IMR-90 (cell line): ENCODE data around the gene LPIN1. TPM values are rescaled to one million over a fixed set of nuclear protein-coding genes. Genes with fewer than 3 reads are reported as not detected.
A peak's percentile ranks its signal among the peaks of the same experiment; 100 is the strongest.

Source experiments
- ATAC-seq: fragments of 200-7000 bp; cut with Tn5 transposase; 2 replicates; pipeline ENCODE4 v1.9.1; 2020; ENCODE audit warnings: low read depth, mild to moderate bottlenecking, moderate library complexity
- BruUV-seq: library from RNA; stranded (reverse); fragments of 400-500 nt; replicated peaks from 2 replicates; lab custom pipeline; 2021; lab: Mats Ljungman, UMichigan
- CTCF ChIA-PET: fragments of 300-600 bp; formaldehyde crosslinking; extraction: SDS; loops from one replicate; lab custom pipeline; 2021; ENCODE audit warnings: antibody characterized with exemption; lab: Yijun Ruan, JAX
- POLR2A ChIA-PET: fragments of 300-600 bp; sonication (Branson Sonifier 250); formaldehyde crosslinking; loops from one replicate; lab custom pipeline; 2022; ENCODE audit warnings: antibody characterized with exemption; ENCODE audit not compliant: unreplicated experiment; lab: Charles Lee
- DNase-seq: peaks from one replicate; pipeline ENCODE4 v3.0.0; 2013
- H2AFZ ChIP-seq: replicated peaks from 2 replicates; pipeline ENCODE3; 2013; ENCODE audit warnings: low read length, mild to moderate bottlenecking; ENCODE audit not compliant: poor library complexity
- H2AK5ac ChIP-seq: 2 replicates; pipeline ENCODE4 v1.6.1; 2013; ENCODE audit warnings: low read depth, low read length, inconsistent platforms
- H2AK9ac ChIP-seq: replicated peaks from 2 replicates; pipeline ENCODE3; 2013; ENCODE audit warnings: mild to moderate bottlenecking, low read depth, low read length, moderate library complexity; ENCODE audit not compliant: poor library complexity
- H2BK120ac ChIP-seq: 2 replicates; pipeline ENCODE4 v1.6.1; 2013; ENCODE audit warnings: low read depth, low read length, inconsistent platforms
- H2BK15ac ChIP-seq: 3 replicates; pipeline ENCODE4 v1.6.1; 2013; ENCODE audit warnings: low read depth, low read length, inconsistent platforms
- H2BK20ac ChIP-seq: 2 replicates; pipeline ENCODE4 v1.6.1; 2013; ENCODE audit warnings: low read depth, mild to moderate bottlenecking, inconsistent platforms, low read length, moderate library complexity
- H2BK5ac ChIP-seq: 2 replicates; pipeline ENCODE4 v1.6.1; 2013; ENCODE audit warnings: mild to moderate bottlenecking, low read depth, low read length, inconsistent platforms; ENCODE audit not compliant: poor library complexity, severe bottlenecking
- H3K14ac ChIP-seq: replicated peaks from 2 replicates; pipeline ENCODE4 v1.6.1; 2013; ENCODE audit warnings: low read depth, low read length, inconsistent platforms
- H3K18ac ChIP-seq: 2 replicates; pipeline ENCODE4 v1.6.1; 2013; ENCODE audit warnings: low read depth, low read length, control low read depth
- H3K23ac ChIP-seq: 2 replicates; pipeline ENCODE4 v1.6.1; 2013; ENCODE audit warnings: low read depth, low read length, inconsistent platforms
- H3K27ac ChIP-seq: 2 replicates; pipeline ENCODE4 v1.5.1; 2013; ENCODE audit warnings: mild to moderate bottlenecking, control low read depth, low read length; ENCODE audit not compliant: insufficient read depth
- H3K27me3 ChIP-seq: 2 replicates; pipeline ENCODE4 v1.6.1; 2013; ENCODE audit warnings: low read length; ENCODE audit not compliant: control insufficient read depth, insufficient read depth
- H3K36me3 ChIP-seq: 2 replicates; pipeline ENCODE4 v1.6.1; 2013; ENCODE audit warnings: low read length, mixed read lengths; ENCODE audit not compliant: control insufficient read depth, insufficient read depth
- H3K4ac ChIP-seq: 2 replicates; pipeline ENCODE4 v1.6.1; 2013; ENCODE audit warnings: low read depth, low read length, inconsistent platforms
- H3K4me1 ChIP-seq: 2 replicates; pipeline ENCODE4 v1.6.1; 2013; ENCODE audit warnings: low read length, mixed read lengths; ENCODE audit not compliant: control insufficient read depth, insufficient read depth
- H3K4me2 ChIP-seq: 2 replicates; pipeline ENCODE4 v1.6.1; 2013; ENCODE audit warnings: low read depth, mild to moderate bottlenecking, control low read depth, low read length, moderate library complexity
- H3K4me3 ChIP-seq: 2 replicates; pipeline ENCODE4 v1.5.1; 2013; ENCODE audit warnings: low read depth, mild to moderate bottlenecking, control low read depth, low read length, moderate library complexity; ENCODE audit not compliant: insufficient read depth
- H3K56ac ChIP-seq: 2 replicates; pipeline ENCODE4 v1.6.1; 2013; ENCODE audit warnings: low read length, inconsistent platforms; ENCODE audit not compliant: insufficient read depth; ENCODE audit errors: extremely low read depth
- H3K79me1 ChIP-seq, 2 experiments: 2 replicates each; pipeline ENCODE4 v1.6.1; 2013; ENCODE audit warnings: low read length in 2 of 2, inconsistent platforms in 1 of 2, low read depth in 1 of 2
- H3K9ac ChIP-seq: 2 replicates; pipeline ENCODE4 v1.6.1; 2013; ENCODE audit warnings: low read depth, low read length, control low read depth
- H3K9me1 ChIP-seq: 2 replicates; pipeline ENCODE4 v1.6.1; 2013; ENCODE audit warnings: low read length, inconsistent platforms; ENCODE audit not compliant: insufficient read depth
- H3K9me3 ChIP-seq: 2 replicates; pipeline ENCODE4 v1.6.1; 2013; ENCODE audit warnings: low read length; ENCODE audit not compliant: control insufficient read depth, insufficient read depth
- H4K20me1 ChIP-seq: 2 replicates; pipeline ENCODE4 v1.6.1; 2013; ENCODE audit warnings: low read length, inconsistent platforms; ENCODE audit not compliant: insufficient read depth
- H4K5ac ChIP-seq: 2 replicates; pipeline ENCODE4 v1.6.1; 2013; ENCODE audit warnings: mild to moderate bottlenecking, low read depth, low read length, control low read depth
- H4K8ac ChIP-seq, 2 experiments: 2 replicates each; pipeline ENCODE4 v1.6.1; 2013; ENCODE audit warnings: low read depth in 2 of 2, low read length in 2 of 2, control low read depth in 1 of 2, inconsistent platforms in 1 of 2
- H4K91ac ChIP-seq: 2 replicates; pipeline ENCODE4 v1.6.1; 2013; ENCODE audit warnings: low read depth, low read length, inconsistent platforms; ENCODE audit not compliant: insufficient read depth
- MAFK ChIP-seq: IDR thresholded peaks from 2 replicates; pipeline ENCODE4 v1.6.1; 2012; ENCODE audit warnings: low read depth, low read length, improper control_type of control experiment
- SMC3 ChIP-seq: fragments of 150-350 bp; IDR thresholded peaks from 2 replicates; pipeline ENCODE4 v1.6.1; 2016; ENCODE audit warnings: low read depth, mild to moderate bottlenecking, antibody characterized with exemption, low read length, moderate library complexity
- WGBS, 2 experiments: methylation state at CpG; one replicate each; pipeline versions ENCODE4 v1.1.5 to v1.1.7; 2013; ENCODE audit warnings: missing lambda C conversion rate in 2 of 2; ENCODE audit not compliant: insufficient read length in 1 of 2; ENCODE audit errors: extremely low coverage in 2 of 2; 5-methylcytosine and 5-hydroxymethylcytosine counted together
- dilution Hi-C: fragments of 300-500 bp; cut with HindIII; formaldehyde crosslinking; loops from one replicate; pipeline ENCODE4 v1.14.3; 2018; ENCODE audit warnings: low sequenced_read_pairs; ENCODE audit not compliant: unreplicated experiment
- in situ Hi-C: fragments of 300-500 bp; cut with MboI; formaldehyde crosslinking; loops from 3 replicates; pipeline ENCODE4 v1.14.3; 2019; ENCODE audit warnings: low sequenced_read_pairs, inconsistent platforms, mixed read lengths
- intact Hi-C: fragments of 100-400 bp; cut with micrococcal nuclease; formaldehyde crosslinking; loops from 2 replicates; pipeline ENCODE4 v1.10.0; 2022
- polyA plus RNA-seq, 3 experiments: library from polyadenylated mRNA; depleted of rRNA; stranded (reverse); fragments of >200 nt; gene quantifications; 2 replicates each; pipeline ENCODE4 v1.2.3, GENCODE V29; 2012; ENCODE audit warnings: low replicate concordance in 1 of 3
- total RNA-seq: library from RNA; depleted of rRNA; stranded (reverse); fragments of >200 nt; gene quantifications from 2 replicates; pipeline ENCODE4 v1.2.3, GENCODE V29; 2012

Gene LPIN1
- total and polyA plus RNA-seq, 2 of the 4 experiments (the other 2 are of a cell fraction) = 21.3 to 25.1 TPM

DNA sequence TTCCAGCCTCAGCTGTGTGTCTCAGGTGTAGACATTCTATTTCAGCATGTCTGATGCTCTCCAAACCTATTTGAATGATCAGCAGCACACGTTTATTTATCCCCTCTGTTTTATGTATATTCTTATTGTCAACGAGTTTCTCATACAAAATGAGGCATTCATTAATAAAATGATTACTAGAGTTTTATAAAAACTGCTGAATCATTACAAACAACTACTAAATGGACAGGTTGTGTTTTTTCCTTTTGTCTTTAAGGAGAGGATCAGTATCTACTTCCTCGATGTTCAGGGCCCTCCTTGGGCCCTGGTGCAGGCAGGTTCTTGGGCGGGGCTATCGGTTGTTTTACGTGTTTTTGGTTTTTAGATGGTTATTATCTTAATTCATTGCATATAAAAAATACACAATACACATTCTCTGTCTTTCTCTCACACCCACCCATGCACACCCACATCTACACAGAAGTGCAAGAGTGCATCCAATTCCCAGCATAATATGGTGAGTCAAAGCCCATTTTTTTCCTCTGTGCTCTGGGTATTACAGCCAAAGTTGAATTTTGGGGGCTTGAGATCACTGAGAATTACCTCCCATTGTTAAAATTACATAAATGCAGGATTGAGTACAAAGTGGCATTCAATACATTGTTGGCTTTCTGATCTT lies 24.2 kb downstream of the LPIN1 start:
- Histone ChIP-seq H3K27me3 (no peaks in the 10 kb centered on the region), H2BK5ac (no peak overlapping the region), H2BK15ac (no peak overlapping the region), H3K14ac (no peak overlapping the region), H4K5ac (no peak overlapping the region), H3K4me1 (peaks cover 7% of the 10 kb centered on the region), H3K27ac (no peak overlapping the region), H3K18ac (no peak overlapping the region), H4K8ac (no peak overlapping the region), H2AK9ac (no peak overlapping the region), H2BK120ac (no peak overlapping the region), H3K9me3 (no peaks in the 10 kb centered on the region), H3K4ac (no peak overlapping the region), H3K56ac (no peak overlapping the region), H3K36me3 (peaks cover 47% of the 10 kb centered on the region), H3K4me3 (no peak overlapping the region), H3K9ac (no peak overlapping the region), H3K9me1 (peaks cover 4% of the 10 kb centered on the region), H3K4me2 (no peak overlapping the region), H3K23ac (no peak overlapping the region), H2BK20ac (no peak overlapping the region), H3K79me1 (no peaks in the 10 kb centered on the region), H2AK5ac (no peak overlapping the region), H4K20me1 (no peaks in the 10 kb centered on the region), H2AFZ (no peak overlapping the region), H4K91ac (no peak overlapping the region)
- ATAC-seq = no peak
- ChIA-PET CTCF (interaction anchor here (1.3 kb wide), 1 partner anchor 9 kb away, joined by 3 read pairs; no protein-coding TSS in a partner anchor), POLR2A (no interaction called here)
- no peak for DNase-seq
- intact Hi-C loops (no loop called here), dilution Hi-C loops (no loop called here), in situ Hi-C loops (loop anchor here (10.0 to 25.0 kb wide), 2 partner anchors 296 to 633 kb away; a partner anchor contains a TSS)
- WGBS, 2 experiments = no CpG with 5 or more reads among the region's 6 CpGs
- no TSS peak for BruUV-seq
- TF ChIP-seq SMC3 (no peak), MAFK (peak; percentile 43; the same call in 1 of the 2 replicates)
